Heart left ventricle (tissue), 16 donors: ENCODE data around the gene SOX10. TPM values are rescaled to one million over a fixed set of nuclear protein-coding genes. Genes with fewer than 3 reads are reported as not detected.
"Not testable (repeated sequence)": the region's sequence is repeated elsewhere in the genome, so short reads cannot be mapped to it uniquely, and the experiment has no call there.

ENCODE experiments used
- ATAC-seq, 4 donors: fragments of 200-7000 bp; cut with Tn5 transposase; one replicate each; pipeline ENCODE4 v1.9.1; 2020 to 2022; ENCODE audit warnings: moderate library complexity in 4 of 4, mild to moderate bottlenecking in 3 of 4, moderate number of reproducible peaks in 1 of 4
- DNase-seq, 5 donors: peaks; one replicate each; pipeline ENCODE4 v3.0.0-alpha.2; 2020
- H3K27ac ChIP-seq, 12 donors: fragments of 200-600 bp; sonication (generic) in 4 of 12; one replicate each; pipeline versions ENCODE4 v1.5.0 to v1.8.0; 2016 to 2022; ENCODE audit warnings: mild to moderate bottlenecking in 2 of 12
- H3K27me3 ChIP-seq, 9 donors: fragments of 200-600 bp; sonication (generic) in 2 of 9; one replicate each; pipeline versions ENCODE4 v1.5.1 to v1.8.0; 2016 to 2022; ENCODE audit warnings: mild to moderate bottlenecking in 3 of 9
- H3K36me3 ChIP-seq, 9 donors: fragments of 200-600 bp; sonication (generic) in 2 of 9; one replicate each; pipeline versions ENCODE4 v1.5.0 to v1.8.0; 2018 to 2022; ENCODE audit warnings: mild to moderate bottlenecking in 2 of 9
- H3K4me1 ChIP-seq, 12 donors: fragments of 200-600 bp; sonication (generic) in 4 of 12; one replicate each; pipeline versions ENCODE4 v1.5.0 to v1.8.0; 2016 to 2022; ENCODE audit warnings: mild to moderate bottlenecking in 3 of 12
- H3K4me3 ChIP-seq, 12 donors: fragments of 200-600 bp; sonication (generic) in 4 of 12; one replicate each; pipeline versions ENCODE4 v1.5.0 to v1.8.0; 2017 to 2022; ENCODE audit warnings: mild to moderate bottlenecking in 9 of 12, moderate library complexity in 4 of 12
- H3K9me3 ChIP-seq, 12 donors: fragments of 200-600 bp; sonication (generic) in 4 of 12; one replicate each; pipeline versions ENCODE4 v1.5.0 to v1.8.0; 2016 to 2022; ENCODE audit warnings: mild to moderate bottlenecking in 1 of 12
- CTCF ChIP-seq, 12 donors: fragments of 200-600 bp; sonication (generic) in 4 of 12; IDR thresholded peaks; one replicate each; pipeline versions ENCODE4 v1.5.0 to v1.8.0; 2018 to 2022; ENCODE audit warnings: antibody characterized with exemption in 12 of 12, mild to moderate bottlenecking in 5 of 12
- POLR2A ChIP-seq, 2 donors: fragments of 450-650 bp; IDR thresholded peaks; one replicate each; pipeline ENCODE4 v1.6.1; 2017; ENCODE audit warnings: antibody characterized with exemption in 2 of 2, mild to moderate bottlenecking in 2 of 2, moderate library complexity in 2 of 2
- WGBS, 4 donors: extraction: QIAGEN DNeasy Blood & Tissue Kit in 2 of 4; methylation state at CpG; one replicate each; pipeline versions ENCODE4 v1.1.5 to v1.1.7; 2013 to 2018; 5-methylcytosine and 5-hydroxymethylcytosine counted together
- intact Hi-C, 10 donors: fragments of 100-400 bp; cut with DNase I; formaldehyde crosslinking; loops; one replicate each; pipeline versions ENCODE4 v1.11.1 to v1.14.2; 2022
- polyA plus RNA-seq, 2 donors: library from polyadenylated mRNA; stranded (reverse); fragments of 200-250 nt; gene quantifications; one replicate each; pipeline ENCODE4 v1.2.3, GENCODE V29; 2013
- total RNA-seq, 9 donors: library from RNA; depleted of rRNA in 2 of 9; stranded (reverse); fragments of >200 nt in 2 of 9; fragmentation: NEBNext Ultra II Directional in 3 of 9; extraction: Animal tissue kit (Norgen Biotek cat#: 25700) in 3 of 9; gene quantifications; one replicate each; pipeline versions ENCODE4 v1.1.0 to v1.2.4, GENCODE V29; 2016 to 2023
- donor health status: ischemic (EF 13 %, LVEDD 7.1; RV severe dilation, severe dysfunction).
- donor health status: healthy with polysubstance abuse.
- donor health status: DM: no; HTN: yes; CAD: no.
- donor health status: DM: no; HTN: no; CAD: no.
- donor health status: ischemic (EF 25% LVEDD 6.9; RV normal size, moderate dysfunction).
- donor health status: ischemic (EF 25% LVEDD 5.7; RV mildly dilated, moderate dysfunction).
- donor health status: healthy.
- donor health status: DM: yes; HTN: yes; CAD: no.
- donor health status: ischemic (EF 35%, LVEDD 5.7; RV mildly dilated, moderate dysfunction).
- donor health status: nonischemic (EF 11% LVEDD 7.7; RV severe dilation, severe dysfunction).
- donor health status: DM: yes; HTN: yes; CAD: no.
- donor health status: PGD.
- donor health status: ischemic (EF 29% LVEDD 5.4; RV normal size, mild dysfunction).
- donor health status: nonischemic (EF 23%, LVEDD 6.1; RV moderate dilation, normal function).

Gene SOX10
- total and polyA plus RNA-seq, 11 donors = 0.43 to 7.6 (median 1.1) TPM

GRCh38 chr22:37959231-37959825, 25.0 kb downstream of the SOX10 start:
- no peak for DNase-seq
- ATAC-seq = no peak
- intact Hi-C loops = no loop called here
- H3K4me3 ChIP-seq = no peak overlapping the region
- H3K4me1 ChIP-seq = peaks cover 4 to 12% (median 8%) of the 10 kb centered on the region in 12 donors
- H3K9me3 ChIP-seq = no peaks in the 10 kb centered on the region
- H3K27me3 ChIP-seq = no peaks in the 10 kb centered on the region
- peaks cover 2 to 84% (median 73%) of the 10 kb centered on the region in 9 donors for H3K36me3 ChIP-seq
- no peak overlapping the region for H3K27ac ChIP-seq
- no peak for TF ChIP-seq CTCF (IDR thresholded peaks at IDR 0.05)
- no peak for TF ChIP-seq POLR2A (IDR thresholded peaks at IDR 0.05)
- 96 to 99% (median 97%) methylated on average over 18 of the region's 18 CpGs for WGBS, 4 donors

GRCh38 chr22:37957232-37957631, 27.1 kb downstream of the SOX10 start:
- Histone ChIP-seq H3K4me3 (no peak overlapping the region), H3K27ac (no peak overlapping the region), H3K27me3 (peaks cover 0 to 6% (median 0%) of the 10 kb centered on the region in 9 donors), H3K36me3 (peaks cover 2 to 63% (median 58%) of the 10 kb centered on the region in 9 donors), H3K9me3 (no peaks in the 10 kb centered on the region), H3K4me1 (peaks cover 4 to 25% (median 15%) of the 10 kb centered on the region in 12 donors)
- 62 to 71% (median 66%) methylated on average over 4 of the region's 4 CpGs for WGBS, 4 donors
- no peak for ATAC-seq
- DNase-seq = no peak
- no peak for TF ChIP-seq CTCF (IDR thresholded peaks at IDR 0.05)
- no peak for TF ChIP-seq POLR2A (IDR thresholded peaks at IDR 0.05)
- intact Hi-C loops = no loop called here

- H3K4me1 ChIP-seq = peaks cover 4 to 25% (median 15%) of the 10 kb centered on the region in 12 donors
- H3K9me3 ChIP-seq, intact Hi-C loops, DNase-seq, H3K27ac ChIP-seq, H3K27me3 ChIP-seq, ATAC-seq, H3K4me3 ChIP-seq: not testable (repeated sequence)
- 79 to 93% (median 87%) methylated on average over 15 of the region's 15 CpGs for WGBS, 4 donors
- H3K36me3 ChIP-seq = peaks cover 2 to 50% (median 44%) of the 10 kb centered on the region in 9 donors
Observed at GRCh38 chr22:37955825-37956397, 28.4 kb downstream of the SOX10 start.

GRCh38 chr22:37954686-37955085, 29.7 kb downstream of the SOX10 start:
- ATAC-seq = no peak
- intact Hi-C loops = no loop called here
- TF ChIP-seq CTCF (IDR thresholded peaks at IDR 0.05) = no peak
- TF ChIP-seq POLR2A (IDR thresholded peaks at IDR 0.05) = no peak

More at GRCh38 chr22:37954686-37955085, 29.7 kb downstream of the SOX10 start:
- no peak for DNase-seq
- Histone ChIP-seq H3K4me3 (peak overlapping the region in 10 of 12 donors; percentile 74 to 99 (median 94)), H3K4me1 (peaks cover 4 to 25% (median 15%) of the 10 kb centered on the region in 12 donors), H3K27me3 (peaks cover 0 to 6% (median 0%) of the 10 kb centered on the region in 9 donors), H3K9me3 (no peaks in the 10 kb centered on the region), H3K36me3 (peaks cover 2 to 37% (median 32%) of the 10 kb centered on the region in 9 donors), H3K27ac (no peak overlapping the region)
- 59 to 74% (median 65%) methylated on average over 4 of the region's 4 CpGs for WGBS, 4 donors
